ENCODE results near the gene LASP1NB.
A peak's percentile ranks its signal among the peaks of the same experiment; 100 is the strongest.

The LASP1NB gene

GRCh38 chr17:38914741-38915638 lies 10.4 kb upstream of the LASP1NB start (continued):
- peak; percentile 40 for TF ChIP-seq ZBTB33 (IDR thresholded peaks at IDR 0.05)
- no peak for TF ChIP-seq GABPA (IDR thresholded peaks at IDR 0.05 in 1 of 2, conservative IDR thresholded peaks at IDR 0.05 in 1 of 2)
- peak; percentile 62 to 69 for TF ChIP-seq HNF4A (conservative IDR thresholded peaks at IDR 0.05)
- no peak for TF ChIP-seq HNF4G (IDR thresholded peaks at IDR 0.05)

GRCh38 chr17:38915639-38915995 lies 9.8 kb upstream of the LASP1NB start:
- peaks cover 10 to 42% (median 27%) of the 10 kb centered on the region in 4 donors for H3K36me3 ChIP-seq (ENCODE audit: control insufficient read depth in 4 of 4, insufficient read depth in 3 of 4, low read depth in 1 of 4, low read length in 3 of 4)
- peaks cover 17 to 49% (median 31%) of the 10 kb centered on the region in 4 donors for H3K4me1 ChIP-seq (ENCODE audit: control insufficient read depth in 4 of 4, insufficient read depth in 4 of 4, low read length in 3 of 4)
- TF ChIP-seq CTCF (IDR thresholded peaks at IDR 0.05; ENCODE audit: low read depth, low read length, missing input control): no peak
- TF ChIP-seq NR2F2 (IDR thresholded peaks at IDR 0.05): no peak
- no peak for TF ChIP-seq ATF3 (IDR thresholded peaks at IDR 0.05)
- no peak for TF ChIP-seq RAD21 (IDR thresholded peaks at IDR 0.05)
- no peak for TF ChIP-seq MAX (IDR thresholded peaks at IDR 0.05)
- TF ChIP-seq HNF4G (IDR thresholded peaks at IDR 0.05): no peak
- TF ChIP-seq GABPA (IDR thresholded peaks at IDR 0.05 in 1 of 2, conservative IDR thresholded peaks at IDR 0.05 in 1 of 2): no peak
- TF ChIP-seq FOXA1 (IDR thresholded peaks at IDR 0.05): no peak
- no peak for TF ChIP-seq JUND (IDR thresholded peaks at IDR 0.05)
- TF ChIP-seq ZBTB33 (IDR thresholded peaks at IDR 0.05): no peak
- no peak for TF ChIP-seq YY1 (IDR thresholded peaks at IDR 0.05)
- TF ChIP-seq RXRA (IDR thresholded peaks at IDR 0.05): no peak
- TF ChIP-seq HNF4A (conservative IDR thresholded peaks at IDR 0.05): no peak
- TF ChIP-seq SP1 (IDR thresholded peaks at IDR 0.05): no peak
- no peak for TF ChIP-seq REST (IDR thresholded peaks at IDR 0.05)
- no peak for TF ChIP-seq EGR1 (IDR thresholded peaks at IDR 0.05; ENCODE audit: low read depth in 2 of 2)
- no peak for TF ChIP-seq FOXA2 (IDR thresholded peaks at IDR 0.05)
- no peak for TF ChIP-seq TAF1 (conservative IDR thresholded peaks at IDR 0.05)
- no peak overlapping the region for H3K27ac ChIP-seq (ENCODE audit: low read depth in 1 of 2, low read length in 2 of 2)
- peak overlapping the region in 1 of 3 donors; percentile 20 for H3K4me3 ChIP-seq (ENCODE audit: low read depth in 1 of 3, low read length in 3 of 3)
- no peak for DNase-seq (ENCODE audit: low spot score)
- no peak overlapping the region for H3K9ac ChIP-seq (ENCODE audit: low read depth in 1 of 2, low read length in 2 of 2)
- no peaks in the 10 kb centered on the region for H3K9me3 ChIP-seq (ENCODE audit: control insufficient read depth in 4 of 4, low read length in 3 of 4)
- H3K27me3 ChIP-seq (ENCODE audit: control insufficient read depth in 4 of 4, insufficient read depth in 4 of 4, low read length in 3 of 4): no peaks in the 10 kb centered on the region
- 87% methylated on average over 7 of the region's 7 CpGs for WGBS
